Measurements from ENCODE around the gene PEX5L. TPM values are rescaled to one million over a fixed set of nuclear protein-coding genes. Genes with fewer than 3 reads are reported as not detected.
A peak's percentile ranks its signal among the peaks of the same experiment; 100 is the strongest.

The PEX5L gene
- total RNA-seq, 4 donors from 2014 or later = 1.2 TPM; not detected in 3

DNA sequence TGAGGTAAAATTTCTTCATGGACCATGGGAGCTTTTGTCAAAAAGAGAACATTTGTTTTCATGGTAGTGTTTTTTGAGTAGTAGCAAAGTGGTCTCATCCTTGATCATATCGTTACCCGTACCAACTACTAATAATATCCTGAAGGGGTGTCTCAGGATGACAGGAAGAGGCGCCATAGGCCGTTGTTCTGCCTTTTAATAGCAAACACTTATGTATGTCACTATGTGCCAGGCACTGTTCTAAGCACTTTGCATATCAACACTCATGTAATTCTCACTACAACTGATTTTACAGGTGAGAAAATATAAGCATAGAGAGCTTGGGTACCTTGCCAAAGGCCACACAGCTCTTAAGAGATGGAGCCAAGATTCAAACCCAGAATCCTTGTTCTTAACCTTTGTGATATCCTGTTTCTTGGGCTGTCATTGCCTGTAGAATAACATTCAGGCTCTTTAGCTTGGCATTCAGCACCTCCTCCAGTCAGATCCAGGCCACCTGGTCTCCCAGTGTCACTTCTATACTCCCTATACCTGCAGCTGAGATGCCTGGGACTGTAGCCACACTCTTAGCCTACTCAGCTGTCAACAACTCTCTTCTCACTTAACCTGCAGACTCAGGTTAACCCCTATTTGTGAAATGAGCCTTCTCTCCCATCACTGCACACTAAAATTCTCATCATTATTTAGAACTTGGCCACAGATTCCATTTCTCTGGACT is 270.2 kb downstream of the PEX5L start:
- DNase-seq = no peak
- H3K36me3 ChIP-seq = no peaks in the 10 kb centered on the region
- TF ChIP-seq POLR2A (IDR thresholded peaks at IDR 0.05) = no peak
- no peak for TF ChIP-seq EP300 (IDR thresholded peaks at IDR 0.05; ENCODE audit: low read depth)
- TF ChIP-seq POLR2AphosphoS5 (IDR thresholded peaks at IDR 0.05) = no peak
- TF ChIP-seq, protein P1, sequence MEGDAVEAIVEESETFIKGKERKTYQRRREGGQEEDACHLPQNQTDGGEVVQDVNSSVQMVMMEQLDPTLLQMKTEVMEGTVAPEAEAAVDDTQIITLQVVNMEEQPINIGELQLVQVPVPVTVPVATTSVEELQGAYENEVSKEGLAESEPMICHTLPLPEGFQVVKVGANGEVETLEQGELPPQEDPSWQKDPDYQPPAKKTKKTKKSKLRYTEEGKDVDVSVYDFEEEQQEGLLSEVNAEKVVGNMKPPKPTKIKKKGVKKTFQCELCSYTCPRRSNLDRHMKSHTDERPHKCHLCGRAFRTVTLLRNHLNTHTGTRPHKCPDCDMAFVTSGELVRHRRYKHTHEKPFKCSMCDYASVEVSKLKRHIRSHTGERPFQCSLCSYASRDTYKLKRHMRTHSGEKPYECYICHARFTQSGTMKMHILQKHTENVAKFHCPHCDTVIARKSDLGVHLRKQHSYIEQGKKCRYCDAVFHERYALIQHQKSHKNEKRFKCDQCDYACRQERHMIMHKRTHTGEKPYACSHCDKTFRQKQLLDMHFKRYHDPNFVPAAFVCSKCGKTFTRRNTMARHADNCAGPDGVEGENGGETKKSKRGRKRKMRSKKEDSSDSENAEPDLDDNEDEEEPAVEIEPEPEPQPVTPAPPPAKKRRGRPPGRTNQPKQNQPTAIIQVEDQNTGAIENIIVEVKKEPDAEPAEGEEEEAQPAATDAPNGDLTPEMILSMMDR (IDR thresholded peaks at IDR 0.05) = no peak
- no peak overlapping the region for H3K27ac ChIP-seq
- WGBS, 2 donors (ENCODE audit: low coverage in 1 of 2) = 96 to 98% methylated on average over 4 of the region's 4 CpGs
- peaks cover 0 to 15% (median 4%) of the 10 kb centered on the region in 4 donors for H3K4me1 ChIP-seq
- intact Hi-C loops (cut with DNase I; ENCODE audit: low total_unique reads) (no loop called here), in situ Hi-C loops (cut with MboI; ENCODE audit: low pct_ligation_motif_present in 1 of 4, low pct_unique_long_range_greater_than_20kb in 1 of 4, low sequenced_read_pairs in 3 of 4) (no loop called here)
- H3K4me3 ChIP-seq = no peak overlapping the region
- H3K27me3 ChIP-seq = no peaks in the 10 kb centered on the region
- H3K9me3 ChIP-seq = no peaks in the 10 kb centered on the region

DNA sequence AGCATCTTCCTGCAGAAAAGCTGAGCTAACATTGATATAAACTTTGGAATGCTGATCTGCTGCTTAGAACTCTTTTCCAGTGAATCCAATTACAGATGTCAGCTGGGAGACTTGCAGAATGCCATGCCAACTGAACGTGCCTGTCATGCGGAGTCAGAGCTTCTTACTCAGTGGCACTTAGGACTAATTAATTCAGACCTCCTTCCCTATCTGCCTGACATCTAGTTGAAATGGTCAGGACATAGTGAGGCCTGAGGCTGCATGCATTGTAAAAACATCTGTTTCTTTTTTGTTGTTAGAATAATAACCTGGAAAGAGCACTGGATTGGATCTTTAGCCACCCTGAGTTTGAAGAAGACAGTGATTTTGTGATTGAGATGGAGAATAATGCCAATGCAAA is 271.3 kb downstream of the PEX5L start:
- no peaks in the 10 kb centered on the region for H3K36me3 ChIP-seq
- TF ChIP-seq POLR2AphosphoS5 (IDR thresholded peaks at IDR 0.05) (no peak), EP300 (IDR thresholded peaks at IDR 0.05; ENCODE audit: low read depth) (no peak), POLR2A (IDR thresholded peaks at IDR 0.05) (no peak)
- TF ChIP-seq, protein P1 (IDR thresholded peaks at IDR 0.05) = no peak
- WGBS, 2 donors (ENCODE audit: low coverage in 1 of 2) = 87% methylated on average over 2 of the region's 2 CpGs; no CpG with 5 or more reads in 1 of the 2 donors
- peaks cover 0 to 10% (median 1%) of the 10 kb centered on the region in 4 donors for H3K4me1 ChIP-seq
- DNase-seq = no peak
- H3K9me3 ChIP-seq = no peaks in the 10 kb centered on the region
- no peaks in the 10 kb centered on the region for H3K27me3 ChIP-seq
- in situ Hi-C loops (cut with MboI; ENCODE audit: low pct_ligation_motif_present in 1 of 4, low pct_unique_long_range_greater_than_20kb in 1 of 4, low sequenced_read_pairs in 3 of 4) (no loop called here), intact Hi-C loops (cut with DNase I; ENCODE audit: low total_unique reads) (no loop called here)
- no peak overlapping the region for H3K27ac ChIP-seq
- H3K4me3 ChIP-seq = no peak overlapping the region

DNA sequence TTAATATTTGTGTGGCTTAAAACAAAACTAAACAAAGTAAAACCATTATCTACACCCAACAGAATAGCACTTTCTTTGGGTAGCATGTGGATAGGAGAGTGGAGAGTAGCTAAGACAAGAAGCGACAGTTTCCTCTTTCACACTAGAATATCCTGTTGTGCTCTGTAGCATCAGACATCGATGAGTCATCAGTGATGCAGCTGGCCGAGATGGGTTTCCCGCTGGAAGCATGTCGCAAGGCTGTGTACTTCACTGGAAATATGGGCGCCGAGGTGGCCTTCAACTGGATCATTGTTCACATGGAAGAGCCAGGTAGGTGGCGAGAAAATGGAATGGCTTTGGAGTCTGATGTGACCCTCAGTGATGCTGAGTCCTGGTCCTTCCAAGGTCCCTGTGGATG is 275.8 kb downstream of the PEX5L start:
- no peak for DNase-seq
- TF ChIP-seq, protein P1 (IDR thresholded peaks at IDR 0.05) = no peak
- TF ChIP-seq POLR2A (IDR thresholded peaks at IDR 0.05) = no peak
- TF ChIP-seq EP300 (IDR thresholded peaks at IDR 0.05; ENCODE audit: low read depth) = no peak
- TF ChIP-seq POLR2AphosphoS5 (IDR thresholded peaks at IDR 0.05) = no peak
- in situ Hi-C loops (cut with MboI; ENCODE audit: low pct_ligation_motif_present in 1 of 4, low pct_unique_long_range_greater_than_20kb in 1 of 4, low sequenced_read_pairs in 3 of 4) = no loop called here
- Histone ChIP-seq H3K4me1 (no peaks in the 10 kb centered on the region), H3K27me3 (no peaks in the 10 kb centered on the region), H3K9me3 (no peaks in the 10 kb centered on the region), H3K27ac (no peak overlapping the region), H3K4me3 (no peak overlapping the region), H3K36me3 (no peaks in the 10 kb centered on the region)
- intact Hi-C loops (cut with DNase I; ENCODE audit: low total_unique reads) = no loop called here
- WGBS, 2 donors (ENCODE audit: low coverage in 1 of 2) = 97 to 100% methylated on average over 1 to 8 of the region's 8 CpGs

DNA sequence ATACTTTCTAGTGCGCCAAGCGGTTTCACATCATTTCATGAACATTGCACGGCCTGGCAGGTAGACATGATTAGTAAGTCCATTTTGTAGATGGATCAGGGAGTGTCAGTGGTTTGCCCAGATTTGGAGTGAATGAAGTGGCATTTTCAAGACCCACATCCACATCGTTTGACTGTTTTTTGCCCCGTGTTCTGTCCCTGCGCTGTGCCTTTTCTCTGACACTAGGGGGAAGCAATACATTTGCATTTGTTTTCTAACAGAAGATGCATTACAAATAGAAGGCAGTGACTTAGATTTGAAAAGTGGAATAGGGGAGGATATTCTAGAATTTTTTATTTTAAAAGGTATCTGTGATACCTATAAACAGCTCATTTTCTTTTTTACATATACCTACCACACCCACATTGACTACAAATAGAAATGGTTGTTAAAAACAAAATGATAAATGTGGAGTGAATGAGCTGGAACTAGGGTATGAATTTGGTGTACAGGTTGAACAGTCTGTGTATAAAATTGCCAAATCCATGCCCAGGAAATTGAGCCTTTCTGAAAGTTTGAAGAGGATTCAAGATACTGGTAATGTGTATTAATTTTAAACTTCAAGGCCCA is 285.9 kb downstream of the PEX5L start:
- 42 to 67% methylated on average over 6 of the region's 6 CpGs for WGBS, 2 donors (ENCODE audit: low coverage in 1 of 2)
- in situ Hi-C loops (cut with MboI; ENCODE audit: low pct_ligation_motif_present in 1 of 4, low pct_unique_long_range_greater_than_20kb in 1 of 4, low sequenced_read_pairs in 3 of 4) = no loop called here
- intact Hi-C loops (cut with DNase I; ENCODE audit: low total_unique reads) = no loop called here
- Histone ChIP-seq H3K27ac (no peak overlapping the region), H3K27me3 (no peaks in the 10 kb centered on the region), H3K36me3 (peaks cover 0 to 5% (median 0%) of the 10 kb centered on the region in 4 donors), H3K4me3 (no peak overlapping the region), H3K9me3 (no peaks in the 10 kb centered on the region), H3K4me1 (no peaks in the 10 kb centered on the region)
- DNase-seq = no peak
- TF ChIP-seq, protein P1 (IDR thresholded peaks at IDR 0.05) = peak; percentile 24 to 43 (median 33)
- TF ChIP-seq POLR2A (IDR thresholded peaks at IDR 0.05) = no peak
- TF ChIP-seq POLR2AphosphoS5 (IDR thresholded peaks at IDR 0.05) = no peak
